Hepatocyte (in vitro differentiated cells): ENCODE measurements around the gene KIAA1671. TPM values are rescaled to one million over a fixed set of nuclear protein-coding genes. Genes with fewer than 3 reads are reported as not detected.

ENCODE experiments used
- DNase-seq: peaks from one replicate; pipeline ENCODE4 v3.0.0-alpha.2; 2016; ENCODE audit warnings: low spot score
- H2AFZ ChIP-seq: fragments of 200-600 bp; sonication (generic); 2 replicates; pipeline ENCODE4 v1.6.0; 2016; ENCODE audit warnings: antibody characterized with exemption, mild to moderate bottlenecking
- H3K27ac ChIP-seq: fragments of 200-600 bp; sonication (generic); 2 replicates; pipeline ENCODE4 v1.5.1; 2016; ENCODE audit warnings: mild to moderate bottlenecking
- H3K27me3 ChIP-seq: fragments of 200-600 bp; sonication (generic); 2 replicates; pipeline ENCODE4 v1.6.1; 2016
- H3K36me3 ChIP-seq: fragments of 200-600 bp; sonication (generic); replicated peaks from 2 replicates; pipeline ENCODE4 v1.5.1; 2016; ENCODE audit warnings: low read depth; ENCODE audit not compliant: insufficient read depth
- H3K4me1 ChIP-seq: fragments of 200-600 bp; sonication (generic); 2 replicates; pipeline ENCODE4 v1.5.1; 2016; ENCODE audit warnings: mild to moderate bottlenecking, moderate library complexity; ENCODE audit not compliant: insufficient read depth
- H3K4me2 ChIP-seq: fragments of 200-600 bp; sonication (generic); 2 replicates; pipeline ENCODE4 v1.6.0; 2016
- H3K4me3 ChIP-seq: fragments of 200-600 bp; sonication (generic); 2 replicates; pipeline ENCODE4 v1.5.1; 2016; ENCODE audit warnings: mild to moderate bottlenecking
- H3K79me2 ChIP-seq: fragments of 200-600 bp; sonication (generic); 2 replicates; pipeline ENCODE4 v1.6.0; 2017; ENCODE audit warnings: mild to moderate bottlenecking
- H3K9me2 ChIP-seq: fragments of 200-600 bp; sonication (generic); replicated peaks from 2 replicates; pipeline ENCODE4 v1.6.0; 2017; ENCODE audit warnings: mild to moderate bottlenecking; ENCODE audit not compliant: insufficient read depth
- H3K9me3 ChIP-seq: fragments of 200-600 bp; sonication (generic); 2 replicates; pipeline ENCODE4 v1.5.1; 2016; ENCODE audit warnings: low read depth, mild to moderate bottlenecking
- H4K20me1 ChIP-seq: fragments of 200-600 bp; sonication (generic); 2 replicates; pipeline ENCODE4 v1.6.0; 2016; ENCODE audit warnings: mild to moderate bottlenecking; ENCODE audit not compliant: insufficient read depth, poor library complexity, severe bottlenecking
- CTCF ChIP-seq: fragments of 200-600 bp; sonication (generic); IDR thresholded peaks from 2 replicates; pipeline ENCODE4 v1.5.1; 2016; ENCODE audit warnings: antibody characterized with exemption, mild to moderate bottlenecking; ENCODE audit not compliant: poor library complexity
- EZH2 ChIP-seq: fragments of 200-600 bp; sonication (generic); IDR thresholded peaks from 2 replicates; pipeline ENCODE4 v1.6.1; 2016; ENCODE audit warnings: antibody characterized with exemption, mild to moderate bottlenecking, borderline replicate concordance
- EZH2phosphoT487 ChIP-seq: fragments of 200-600 bp; sonication (generic); IDR thresholded peaks from one replicate; pipeline ENCODE4 v1.6.1; 2018; ENCODE audit warnings: antibody characterized with exemption, mild to moderate bottlenecking, low read depth, moderate library complexity; ENCODE audit not compliant: unreplicated experiment, severe bottlenecking
- WGBS: methylation state at CpG from one replicate; pipeline ENCODE4 v1.1.6; 2016; ENCODE audit warnings: low lambda C conversion rate; ENCODE audit errors: missing lambda C conversion rate; 5-methylcytosine and 5-hydroxymethylcytosine counted together
- polyA plus RNA-seq: library from polyadenylated mRNA; unstranded; fragments of >200 nt; fragmentation: Nextera tagmentation; extraction: Ambion mirVana; gene quantifications from 2 replicates; pipeline ENCODE4 v1.2.1, GENCODE V29; 2016
- total RNA-seq: library from RNA; depleted of rRNA; stranded (reverse); fragments of >200 nt; gene quantifications from 2 replicates; pipeline ENCODE4 v1.2.3, GENCODE V29; 2014

Gene KIAA1671
- total and polyA plus RNA-seq, 2 experiments from 2014 or later = 8.1 to 26.5 TPM

GRCh38 chr22:25131198-25131887 lies 178.8 kb downstream of the KIAA1671 start:
- Histone ChIP-seq H3K4me2 (no peak overlapping the region), H3K4me3 (no peak overlapping the region), H2AFZ (no peak overlapping the region), H3K9me2 (no peaks in the 10 kb centered on the region), H4K20me1 (no peaks in the 10 kb centered on the region), H3K9me3 (no peaks in the 10 kb centered on the region), H3K27ac (no peak overlapping the region), H3K4me1 (peaks cover 11% of the 10 kb centered on the region), H3K79me2 (peaks cover 35% of the 10 kb centered on the region), H3K36me3 (no peaks in the 10 kb centered on the region), H3K27me3 (no peaks in the 10 kb centered on the region)
- DNase-seq = no peak
- WGBS = 88% methylated on average over 9 of the region's 9 CpGs
- TF ChIP-seq EZH2 (no peak), CTCF (no peak), EZH2phosphoT487 (no peak)

- Histone ChIP-seq H3K4me1 (peaks cover 18% of the 10 kb centered on the region), H3K79me2 (peaks cover 22% of the 10 kb centered on the region), H2AFZ (no peak overlapping the region), H3K9me3 (no peaks in the 10 kb centered on the region), H3K4me2 (no peak overlapping the region), H3K4me3 (no peak overlapping the region), H4K20me1 (no peaks in the 10 kb centered on the region), H3K9me2 (no peaks in the 10 kb centered on the region), H3K27ac (peak overlapping the region; percentile 47), H3K36me3 (no peaks in the 10 kb centered on the region), H3K27me3 (no peaks in the 10 kb centered on the region)
- TF ChIP-seq CTCF = no peak
- TF ChIP-seq EZH2 = no peak
- no peak for TF ChIP-seq EZH2phosphoT487
- no peak for DNase-seq
- WGBS = 64% methylated on average over 4 of the region's 4 CpGs
Observed at GRCh38 chr22:25134028-25134427, 181.5 kb downstream of the KIAA1671 start.

GRCh38 chr22:25134451-25134850 lies 181.9 kb downstream of the KIAA1671 start:
- Histone ChIP-seq H4K20me1 (no peaks in the 10 kb centered on the region), H3K9me2 (no peaks in the 10 kb centered on the region), H3K4me2 (no peak overlapping the region), H3K79me2 (peaks cover 19% of the 10 kb centered on the region), H3K4me3 (no peak overlapping the region), H3K27ac (peak overlapping the region; percentile 47), H3K36me3 (no peaks in the 10 kb centered on the region), H2AFZ (no peak overlapping the region), H3K4me1 (peaks cover 23% of the 10 kb centered on the region), H3K9me3 (no peaks in the 10 kb centered on the region), H3K27me3 (no peaks in the 10 kb centered on the region)
- no peak for TF ChIP-seq EZH2
- TF ChIP-seq EZH2phosphoT487 = no peak
- TF ChIP-seq CTCF = no peak
- 77% methylated on average over 2 of the region's 2 CpGs for WGBS
- no peak for DNase-seq
